K562 (cell line): Measurements from ENCODE around the gene DPP4. TPM values are rescaled to one million over a fixed set of nuclear protein-coding genes. Genes with fewer than 3 reads are reported as not detected.

ENCODE experiments used
- ATAC-seq: fragments of 200-7000 bp; cut with Tn5 transposase; 3 replicates; pipeline ENCODE4 v1.9.1; 2020; ENCODE audit warnings: moderate library complexity
- BruUV-seq: library from RNA; stranded (reverse); fragments of 400-500 nt; replicated peaks from 2 replicates; lab custom pipeline; 2021; lab: Mats Ljungman, UMichigan
- CTCF ChIA-PET: fragments of 300-600 bp; formaldehyde crosslinking; extraction: SDS; loops from one replicate; lab custom pipeline; 2021; ENCODE audit warnings: low intra/inter-chr PET ratio; lab: Yijun Ruan, JAX
- POLR2A ChIA-PET: fragments of 300-600, 350-650 bp; sonication (Branson Sonifier 250); formaldehyde crosslinking; extraction: SDS; loops from one replicate; lab custom pipeline; 2021; ENCODE audit warnings: antibody characterized with exemption, inconsistent platforms; lab: Yijun Ruan, JAX
- DNase-seq, 4 experiments: peaks; one replicate each; pipeline versions ENCODE4 v3.0.0 to v3.0.0-alpha.2; 2011 to 2018; ENCODE audit warnings: low spot score in 3 of 4, mixed read lengths in 3 of 4; ENCODE audit errors: extremely low read depth in 1 of 4
- FAIRE-seq: peaks from 2 replicates; lab custom pipeline; 2011; peaks lifted over from hg19 to GRCh38; lab: Jason Lieb, UNC
- H2AFZ ChIP-seq: 2 replicates; pipeline ENCODE4 v1.6.0; 2011; ENCODE audit warnings: low read depth, low read length, control low read depth, inconsistent platforms
- H3K27ac ChIP-seq: fragments of 200-600 bp; 3 replicates; pipeline ENCODE4 v1.8.0; 2011; ENCODE audit warnings: low read depth, mild to moderate bottlenecking, control low read depth, inconsistent platforms, low read length, moderate library complexity, mixed read lengths; ENCODE audit errors: extremely low read depth
- H3K27me3 ChIP-seq, 2 experiments: fragments of 300-600 bp in 1 of 2; 2 replicates in 1 of 2; 3 replicates in 1 of 2; pipeline versions ENCODE4 v1.6.0 to v1.8.0; 2011; ENCODE audit warnings: inconsistent platforms in 2 of 2, low read length in 2 of 2, mild to moderate bottlenecking in 1 of 2, mixed read lengths in 1 of 2, moderate library complexity in 1 of 2; ENCODE audit not compliant: control insufficient read depth in 2 of 2, insufficient read depth in 2 of 2
- H3K36me3 ChIP-seq: fragments of 300-600 bp; 3 replicates; pipeline ENCODE4 v1.8.0; 2011; ENCODE audit warnings: mild to moderate bottlenecking, low read length, inconsistent platforms; ENCODE audit not compliant: control insufficient read depth, insufficient read depth
- H3K4me1 ChIP-seq, 2 experiments: fragments of 200-600 bp in 1 of 2; replicated peaks in 1 of 2; 2 replicates in 1 of 2; 3 replicates in 1 of 2; pipeline versions ENCODE4 v1.5.1 to v1.8.0; 2011; ENCODE audit warnings: inconsistent platforms in 2 of 2, low read length in 2 of 2, mild to moderate bottlenecking in 1 of 2, mixed read lengths in 1 of 2, moderate library complexity in 1 of 2; ENCODE audit not compliant: control insufficient read depth in 2 of 2, insufficient read depth in 2 of 2
- H3K4me2 ChIP-seq: 2 replicates; pipeline ENCODE4 v1.6.1; 2011; ENCODE audit warnings: low read length, control low read depth, inconsistent platforms, mixed read lengths; ENCODE audit not compliant: insufficient read depth
- H3K4me3 ChIP-seq: fragments of 200-600 bp; sonication (generic), shearing (Covaris generic); 2 replicates; pipeline ENCODE4 v1.5.1; 2016; ENCODE audit warnings: control low read depth, inconsistent platforms
- H3K79me2 ChIP-seq: fragments of 200-600 bp; 3 replicates; pipeline ENCODE4 v1.8.0; 2011; ENCODE audit warnings: low read length, inconsistent platforms; ENCODE audit not compliant: control insufficient read depth, insufficient read depth
- H3K9ac ChIP-seq, 2 experiments: 2 replicates each; pipeline versions ENCODE4 v1.6.0 to v1.6.1; 2011; ENCODE audit warnings: low read depth in 2 of 2, low read length in 2 of 2, control low read depth in 1 of 2, inconsistent platforms in 1 of 2, mild to moderate bottlenecking in 1 of 2, mixed read lengths in 1 of 2; ENCODE audit not compliant: insufficient read depth in 1 of 2
- H3K9me1 ChIP-seq: one replicate; pipeline ENCODE4 v1.6.0; 2011; ENCODE audit warnings: inconsistent platforms, mild to moderate bottlenecking, low read length, moderate library complexity; ENCODE audit not compliant: control insufficient read depth, insufficient read depth
- H3K9me3 ChIP-seq: replicated peaks from 2 replicates; pipeline ENCODE4 v1.5.1; 2011; ENCODE audit warnings: low read depth, low read length, inconsistent platforms; ENCODE audit not compliant: control insufficient read depth, insufficient read depth
- H4K20me1 ChIP-seq: replicated peaks from 2 replicates; pipeline ENCODE4 v1.6.1; 2011; ENCODE audit warnings: low read length, inconsistent platforms, mixed read lengths; ENCODE audit not compliant: control insufficient read depth, insufficient read depth
- HNRNPL ChIP-seq: fragments of 200-400 bp; formaldehyde crosslinking; IDR thresholded peaks from 2 replicates; pipeline ENCODE4 v1.6.1; 2017; ENCODE audit warnings: low read depth, mild to moderate bottlenecking, low read length
- JUNB ChIP-seq: fragments of 450-650 bp; formaldehyde crosslinking; conservative IDR thresholded peaks from 2 replicates; pipeline ENCODE4 v1.4.0; 2020; ENCODE audit warnings: mild to moderate bottlenecking
- RB1 ChIP-seq: fragments of 450-650 bp; IDR thresholded peaks from 2 replicates; pipeline ENCODE4 v1.6.1; 2017; ENCODE audit warnings: low read depth, mild to moderate bottlenecking
- SNIP1 ChIP-seq: fragments of 450-650 bp; IDR thresholded peaks from 2 replicates; pipeline ENCODE4 v1.7.1; 2017; ENCODE audit warnings: low read depth, mild to moderate bottlenecking
- TBP ChIP-seq: optimal IDR thresholded peaks from 2 replicates; pipeline ENCODE3; 2011; ENCODE audit warnings: low read depth, low read length, improper control_type of control experiment
- TCF7 ChIP-seq: sonication (generic); IDR thresholded peaks from 2 replicates; pipeline ENCODE4 v1.6.1; 2016; ENCODE audit warnings: antibody characterized with exemption, borderline replicate concordance
- ZNF232 ChIP-seq: sonication (generic); formaldehyde crosslinking; IDR thresholded peaks from 2 replicates; pipeline ENCODE4 v1.8.0; 2022; ENCODE audit warnings: mild to moderate bottlenecking, missing genetic modification reagents
- WGBS: fragments of 100-300 bp; shearing (Covaris generic); methylation state at CpG from one replicate; pipeline ENCODE4 v1.1.6; 2016; ENCODE audit warnings: low coverage, mixed read lengths; ENCODE audit not compliant: insufficient coverage; ENCODE audit errors: missing lambda C conversion rate; 5-methylcytosine and 5-hydroxymethylcytosine counted together
- in situ Hi-C: fragments of 300-500 bp; cut with MboI; formaldehyde crosslinking; loops from 4 replicates; pipeline ENCODE4 v1.15.0; 2018; ENCODE audit warnings: inconsistent platforms, mixed read lengths
- intact Hi-C: fragments of 100-400 bp; cut with micrococcal nuclease; formaldehyde crosslinking; loops from 2 replicates; pipeline ENCODE4 v1.14.2; 2022
- polyA plus RNA-seq, 8 experiments: library from polyadenylated mRNA; depleted of rRNA in 4 of 8; stranded (reverse) in 5 of 8; unstranded in 3 of 8; fragments of >200 nt; fragmentation: Nextera tagmentation in 2 of 8; fragmentation: Illumina TruSeq in 1 of 8; extraction: Ambion mirVana in 2 of 8; extraction: Trizol in 1 of 8; gene quantifications; 2 replicates each; pipeline versions ENCODE4 v1.2.1 to v1.2.3, GENCODE V29; 2011 to 2014; ENCODE audit warnings: inconsistent platforms in 1 of 8, missing spikeins in 1 of 8
- total RNA-seq, 7 experiments: library from RNA; depleted of rRNA in 6 of 7; stranded (reverse); fragments of >200 nt in 6 of 7; fragmentation: Illumina TruSeq in 2 of 7; extraction: Trizol in 2 of 7; gene quantifications; 2 replicates each; pipeline versions ENCODE4 v1.2.1 to v1.2.3, GENCODE V29; 2011 to 2021; ENCODE audit warnings: low replicate concordance in 1 of 7
- TF ChIP-seq, protein P1 (sequence below): fragments of 450-650 bp; IDR thresholded peaks from 2 replicates; pipeline ENCODE4 v1.6.1; 2016
- TF ChIP-seq, protein P2 (sequence below): fragments of 450-650 bp; conservative IDR thresholded peaks from 2 replicates; pipeline ENCODE4 v1.6.1; 2016; ENCODE audit warnings: missing genetic modification characterization, low read depth, mild to moderate bottlenecking, control low read depth, missing compliant biosample characterization
- TF ChIP-seq, protein P3 (sequence below): fragments of 250-450 bp; sonication (Bioruptor Pico); IDR thresholded peaks from 2 replicates; pipeline ENCODE4 v1.8.0; 2022; ENCODE audit warnings: inconsistent platforms, mild to moderate bottlenecking, moderate library complexity, borderline replicate concordance

DPP4 gene
- total and polyA plus RNA-seq, 9 of the 15 experiments (the other 6 are each of a cell fraction or from before 2014, with no cell fraction given), result 0.11 TPM; not detected in 8

DNA sequence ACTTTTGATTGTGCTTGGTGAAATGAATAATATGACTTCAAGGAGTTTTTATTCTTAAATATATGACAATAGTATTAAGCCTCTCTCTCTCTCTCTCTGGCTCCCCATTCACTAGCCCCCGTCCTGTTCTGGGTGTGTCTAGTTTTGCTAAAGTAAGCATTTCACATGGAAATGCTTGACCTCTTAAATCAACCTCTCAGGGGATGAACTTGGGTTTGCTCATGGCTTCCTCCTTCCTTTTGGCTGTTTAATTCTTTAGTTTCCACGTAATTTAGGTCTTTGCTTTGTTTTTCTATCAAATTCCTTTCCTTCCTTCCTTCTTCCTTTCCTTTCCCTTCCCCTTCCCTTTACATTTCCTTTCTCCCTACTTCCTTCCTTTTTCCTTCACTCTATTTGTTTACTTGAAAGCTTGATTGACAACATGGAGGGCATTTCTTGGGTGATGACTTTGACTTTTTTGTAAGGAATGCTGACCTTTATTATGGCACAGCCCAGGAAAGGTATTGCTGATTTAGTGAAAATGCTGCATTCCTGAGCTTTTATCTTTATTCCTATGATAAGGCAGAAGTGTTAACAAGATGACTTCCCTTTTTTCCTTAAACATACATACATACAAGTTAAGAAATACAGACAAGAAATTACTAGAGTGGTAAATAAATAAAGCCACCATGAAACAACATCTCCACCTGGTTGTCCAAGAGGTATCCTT, 3.6 kb downstream of the DPP4 start:
- no peaks in the 10 kb centered on the region for H3K9me1 ChIP-seq
- intact Hi-C loops (no loop called here), in situ Hi-C loops (no loop called here)
- no peak overlapping the region for H3K27ac ChIP-seq
- H3K9ac ChIP-seq, result no peak overlapping the region
- ATAC-seq, result no peak
- H3K79me2 ChIP-seq, result no peaks in the 10 kb centered on the region
- ChIA-PET POLR2A (interaction anchor here (0.8 kb wide), 1 partner anchor 1800 kb away, joined by 4 read pairs; no protein-coding TSS in a partner anchor), CTCF (no interaction called here)
- no TSS peak for BruUV-seq
- H2AFZ ChIP-seq, result no peak overlapping the region
- no peak for DNase-seq
- no peak overlapping the region for H3K4me3 ChIP-seq
- H3K4me1 ChIP-seq, result no peaks in the 10 kb centered on the region
- no peaks in the 10 kb centered on the region; the same call in 1 of the 2 replicates for H3K9me3 ChIP-seq
- no peak for FAIRE-seq
- no peaks in the 10 kb centered on the region for H4K20me1 ChIP-seq
- H3K27me3 ChIP-seq, result 0 out of 5 replicates have a peak, but pooled peaks cover 0 to 9% of the 10 kb centered on the region in 2 experiments
- no peak overlapping the region for H3K4me2 ChIP-seq
- H3K36me3 ChIP-seq, result no peaks in the 10 kb centered on the region
- 0% methylated on average over 2 of the region's 2 CpGs for WGBS
- TF ChIP-seq ZNF232 (CRISPR knock-in tag), result no peak
- TF ChIP-seq, protein P1, sequence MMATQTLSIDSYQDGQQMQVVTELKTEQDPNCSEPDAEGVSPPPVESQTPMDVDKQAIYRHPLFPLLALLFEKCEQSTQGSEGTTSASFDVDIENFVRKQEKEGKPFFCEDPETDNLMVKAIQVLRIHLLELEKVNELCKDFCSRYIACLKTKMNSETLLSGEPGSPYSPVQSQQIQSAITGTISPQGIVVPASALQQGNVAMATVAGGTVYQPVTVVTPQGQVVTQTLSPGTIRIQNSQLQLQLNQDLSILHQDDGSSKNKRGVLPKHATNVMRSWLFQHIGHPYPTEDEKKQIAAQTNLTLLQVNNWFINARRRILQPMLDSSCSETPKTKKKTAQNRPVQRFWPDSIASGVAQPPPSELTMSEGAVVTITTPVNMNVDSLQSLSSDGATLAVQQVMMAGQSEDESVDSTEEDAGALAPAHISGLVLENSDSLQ, result no peak
- TF ChIP-seq RB1, result no peak
- TF ChIP-seq, protein P2, sequence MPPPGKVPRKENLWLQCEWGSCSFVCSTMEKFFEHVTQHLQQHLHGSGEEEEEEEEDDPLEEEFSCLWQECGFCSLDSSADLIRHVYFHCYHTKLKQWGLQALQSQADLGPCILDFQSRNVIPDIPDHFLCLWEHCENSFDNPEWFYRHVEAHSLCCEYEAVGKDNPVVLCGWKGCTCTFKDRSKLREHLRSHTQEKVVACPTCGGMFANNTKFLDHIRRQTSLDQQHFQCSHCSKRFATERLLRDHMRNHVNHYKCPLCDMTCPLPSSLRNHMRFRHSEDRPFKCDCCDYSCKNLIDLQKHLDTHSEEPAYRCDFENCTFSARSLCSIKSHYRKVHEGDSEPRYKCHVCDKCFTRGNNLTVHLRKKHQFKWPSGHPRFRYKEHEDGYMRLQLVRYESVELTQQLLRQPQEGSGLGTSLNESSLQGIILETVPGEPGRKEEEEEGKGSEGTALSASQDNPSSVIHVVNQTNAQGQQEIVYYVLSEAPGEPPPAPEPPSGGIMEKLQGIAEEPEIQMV (tag), result no peak
- TF ChIP-seq TCF7, result no peak
- TF ChIP-seq JUNB (CRISPR knock-in tag), result no peak
- TF ChIP-seq SNIP1, result no peak
- TF ChIP-seq HNRNPL, result no peak
- TF ChIP-seq, protein P3, sequence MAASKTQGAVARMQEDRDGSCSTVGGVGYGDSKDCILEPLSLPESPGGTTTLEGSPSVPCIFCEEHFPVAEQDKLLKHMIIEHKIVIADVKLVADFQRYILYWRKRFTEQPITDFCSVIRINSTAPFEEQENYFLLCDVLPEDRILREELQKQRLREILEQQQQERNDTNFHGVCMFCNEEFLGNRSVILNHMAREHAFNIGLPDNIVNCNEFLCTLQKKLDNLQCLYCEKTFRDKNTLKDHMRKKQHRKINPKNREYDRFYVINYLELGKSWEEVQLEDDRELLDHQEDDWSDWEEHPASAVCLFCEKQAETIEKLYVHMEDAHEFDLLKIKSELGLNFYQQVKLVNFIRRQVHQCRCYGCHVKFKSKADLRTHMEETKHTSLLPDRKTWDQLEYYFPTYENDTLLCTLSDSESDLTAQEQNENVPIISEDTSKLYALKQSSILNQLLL, result no peak
- no peak for TF ChIP-seq TBP
